ENCODE results near the gene CFAP58.

The CFAP58 gene

DNA sequence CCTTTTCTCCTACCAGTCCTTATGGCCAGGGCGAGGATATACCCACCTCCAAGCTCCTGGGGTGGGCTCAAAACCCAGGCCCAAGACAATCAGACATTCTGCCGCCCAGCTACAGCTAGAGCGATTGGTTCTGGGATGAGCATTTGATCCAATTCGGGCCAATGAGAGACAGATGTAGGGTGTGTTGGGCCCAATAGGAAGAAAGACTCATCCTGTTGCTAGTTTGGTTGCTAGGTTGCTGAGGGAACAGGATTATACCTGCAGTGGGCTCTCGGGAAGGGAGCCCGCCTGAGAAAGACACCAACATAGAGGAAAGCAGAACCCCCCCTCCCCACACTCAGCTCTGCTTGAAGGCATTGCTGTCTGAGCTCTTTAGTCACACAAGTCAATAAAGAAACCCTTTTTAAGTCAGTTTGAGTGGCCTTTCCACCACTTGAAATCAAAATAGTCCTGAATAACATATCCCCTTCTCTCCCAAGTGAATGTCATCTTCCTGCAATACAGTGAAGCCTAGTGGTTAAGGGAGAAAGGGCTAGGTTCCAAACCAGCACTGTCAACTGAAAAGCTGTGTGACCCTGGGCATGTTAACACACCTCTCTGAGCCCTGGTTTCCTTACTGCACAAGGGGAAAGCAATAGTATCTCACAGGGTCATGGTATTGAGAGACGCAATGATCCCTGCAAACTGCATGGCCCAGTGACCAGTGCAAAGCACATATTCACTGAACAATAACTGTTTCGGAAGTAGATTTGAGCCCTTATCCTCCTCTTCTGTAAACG lies 37.1 kb upstream of the CFAP58 start:
- TF ChIP-seq, protein P1, sequence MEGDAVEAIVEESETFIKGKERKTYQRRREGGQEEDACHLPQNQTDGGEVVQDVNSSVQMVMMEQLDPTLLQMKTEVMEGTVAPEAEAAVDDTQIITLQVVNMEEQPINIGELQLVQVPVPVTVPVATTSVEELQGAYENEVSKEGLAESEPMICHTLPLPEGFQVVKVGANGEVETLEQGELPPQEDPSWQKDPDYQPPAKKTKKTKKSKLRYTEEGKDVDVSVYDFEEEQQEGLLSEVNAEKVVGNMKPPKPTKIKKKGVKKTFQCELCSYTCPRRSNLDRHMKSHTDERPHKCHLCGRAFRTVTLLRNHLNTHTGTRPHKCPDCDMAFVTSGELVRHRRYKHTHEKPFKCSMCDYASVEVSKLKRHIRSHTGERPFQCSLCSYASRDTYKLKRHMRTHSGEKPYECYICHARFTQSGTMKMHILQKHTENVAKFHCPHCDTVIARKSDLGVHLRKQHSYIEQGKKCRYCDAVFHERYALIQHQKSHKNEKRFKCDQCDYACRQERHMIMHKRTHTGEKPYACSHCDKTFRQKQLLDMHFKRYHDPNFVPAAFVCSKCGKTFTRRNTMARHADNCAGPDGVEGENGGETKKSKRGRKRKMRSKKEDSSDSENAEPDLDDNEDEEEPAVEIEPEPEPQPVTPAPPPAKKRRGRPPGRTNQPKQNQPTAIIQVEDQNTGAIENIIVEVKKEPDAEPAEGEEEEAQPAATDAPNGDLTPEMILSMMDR (IDR thresholded peaks at IDR 0.05; ENCODE audit: low read depth, low read length) = no peak
- Histone ChIP-seq H3K27me3 (ENCODE audit: insufficient read depth, low read depth, severe bottlenecking) (no peaks in the 10 kb centered on the region), H3K9me3 (ENCODE audit: severe bottlenecking) (no peaks in the 10 kb centered on the region), H3K4me3 (ENCODE audit: low read depth, low read length) (no peak overlapping the region), H3K27ac (no peak overlapping the region), H3K36me3 (peaks cover 21% of the 10 kb centered on the region)
- DNase-seq = no peak

DNA sequence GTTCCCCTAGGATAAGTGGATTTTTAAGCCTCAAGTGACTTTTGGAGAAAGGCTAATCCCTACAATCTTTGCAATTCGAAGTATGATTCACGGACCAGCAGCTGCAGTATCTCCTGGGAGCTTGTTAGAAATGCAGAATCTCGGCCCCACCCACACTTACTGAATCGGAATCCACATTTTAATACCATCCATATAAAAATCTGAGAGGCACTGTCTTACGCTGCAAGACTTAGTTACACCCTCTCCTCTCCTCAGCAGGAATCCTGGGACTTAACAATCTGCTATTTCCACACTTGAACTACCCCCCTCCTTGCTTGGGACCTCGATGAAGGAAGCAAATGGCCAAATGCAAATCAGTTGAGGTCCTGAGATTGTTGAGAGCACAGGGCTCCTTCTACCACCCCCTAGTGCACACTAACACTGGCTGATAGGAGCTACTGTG lies 36.3 kb upstream of the CFAP58 start:
- H3K27ac ChIP-seq = no peak overlapping the region
- TF ChIP-seq, protein P1 (IDR thresholded peaks at IDR 0.05; ENCODE audit: low read depth, low read length) = 0 out of 2 replicates have a peak, but pooled peaks have one; percentile 3
- H3K9me3 ChIP-seq (ENCODE audit: severe bottlenecking) = no peaks in the 10 kb centered on the region
- no peak for DNase-seq
- H3K36me3 ChIP-seq = peaks cover 21% of the 10 kb centered on the region
- no peaks in the 10 kb centered on the region for H3K27me3 ChIP-seq (ENCODE audit: insufficient read depth, low read depth, severe bottlenecking)
- no peak overlapping the region for H3K4me3 ChIP-seq (ENCODE audit: low read depth, low read length)

DNA sequence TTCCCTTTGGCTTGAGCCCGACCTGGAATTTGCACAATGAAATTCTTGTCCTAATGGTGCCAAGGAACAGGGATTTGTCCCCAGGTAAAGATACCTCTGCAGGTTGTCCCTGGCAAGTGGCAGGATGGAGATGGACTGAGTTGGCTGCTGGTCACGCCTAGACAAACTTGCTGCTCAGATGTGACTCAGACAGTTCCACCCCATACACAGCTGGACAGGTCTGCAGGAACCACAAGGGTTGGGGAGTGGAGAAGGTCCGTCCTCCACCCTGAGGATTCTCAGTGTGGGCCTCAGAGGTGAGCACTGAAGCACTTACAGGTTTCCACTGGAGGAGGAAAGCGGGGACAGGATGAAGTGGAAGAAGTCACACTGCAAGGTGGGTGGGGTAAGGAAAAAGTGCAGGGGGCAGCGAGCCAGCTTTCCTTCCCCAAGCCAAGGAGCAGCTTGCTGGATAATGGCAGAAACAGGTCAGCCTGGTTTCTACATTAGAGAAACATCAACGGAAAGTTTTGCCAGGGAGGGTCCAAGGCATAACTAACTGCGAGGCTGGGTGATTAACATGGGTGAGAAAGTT lies 35.8 kb upstream of the CFAP58 start:
- H3K36me3 ChIP-seq = peaks cover 19% of the 10 kb centered on the region

DNA sequence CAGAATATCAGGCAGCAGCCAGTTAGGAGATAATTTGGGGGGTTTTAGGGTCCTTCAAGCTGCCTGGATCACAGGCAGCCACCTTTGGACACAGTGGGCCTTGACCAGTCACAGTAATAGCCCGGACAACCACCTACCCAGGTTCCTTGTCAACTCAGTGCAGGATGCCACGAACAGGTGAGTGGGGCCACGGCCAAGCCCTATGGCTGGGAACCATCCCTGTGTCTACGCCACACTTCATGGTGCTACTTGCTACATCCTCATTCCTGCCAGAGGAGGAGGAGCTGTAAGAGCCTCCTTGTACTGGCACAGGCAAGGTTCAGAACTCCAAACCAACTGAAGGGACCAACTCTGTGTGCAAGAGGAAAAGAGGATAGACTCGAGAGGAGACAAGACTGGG lies 35.3 kb upstream of the CFAP58 start:
- no peak for DNase-seq
- H3K27me3 ChIP-seq (ENCODE audit: insufficient read depth, low read depth, severe bottlenecking) = no peaks in the 10 kb centered on the region
- no peak overlapping the region for H3K27ac ChIP-seq
- TF ChIP-seq, protein P1 (IDR thresholded peaks at IDR 0.05; ENCODE audit: low read depth, low read length) = no peak
- H3K4me3 ChIP-seq (ENCODE audit: low read depth, low read length) = no peak overlapping the region
- H3K9me3 ChIP-seq (ENCODE audit: severe bottlenecking) = no peaks in the 10 kb centered on the region
- peaks cover 17% of the 10 kb centered on the region for H3K36me3 ChIP-seq

More for the DNA sequence above, 35.8 kb upstream of the CFAP58 start:
- Histone ChIP-seq H3K27ac (no peak overlapping the region), H3K4me3 (ENCODE audit: low read depth, low read length) (no peak overlapping the region), H3K9me3 (ENCODE audit: severe bottlenecking) (no peaks in the 10 kb centered on the region), H3K27me3 (ENCODE audit: insufficient read depth, low read depth, severe bottlenecking) (no peaks in the 10 kb centered on the region)
- DNase-seq = no peak
- TF ChIP-seq, protein P1 (IDR thresholded peaks at IDR 0.05; ENCODE audit: low read depth, low read length) = no peak

DNA sequence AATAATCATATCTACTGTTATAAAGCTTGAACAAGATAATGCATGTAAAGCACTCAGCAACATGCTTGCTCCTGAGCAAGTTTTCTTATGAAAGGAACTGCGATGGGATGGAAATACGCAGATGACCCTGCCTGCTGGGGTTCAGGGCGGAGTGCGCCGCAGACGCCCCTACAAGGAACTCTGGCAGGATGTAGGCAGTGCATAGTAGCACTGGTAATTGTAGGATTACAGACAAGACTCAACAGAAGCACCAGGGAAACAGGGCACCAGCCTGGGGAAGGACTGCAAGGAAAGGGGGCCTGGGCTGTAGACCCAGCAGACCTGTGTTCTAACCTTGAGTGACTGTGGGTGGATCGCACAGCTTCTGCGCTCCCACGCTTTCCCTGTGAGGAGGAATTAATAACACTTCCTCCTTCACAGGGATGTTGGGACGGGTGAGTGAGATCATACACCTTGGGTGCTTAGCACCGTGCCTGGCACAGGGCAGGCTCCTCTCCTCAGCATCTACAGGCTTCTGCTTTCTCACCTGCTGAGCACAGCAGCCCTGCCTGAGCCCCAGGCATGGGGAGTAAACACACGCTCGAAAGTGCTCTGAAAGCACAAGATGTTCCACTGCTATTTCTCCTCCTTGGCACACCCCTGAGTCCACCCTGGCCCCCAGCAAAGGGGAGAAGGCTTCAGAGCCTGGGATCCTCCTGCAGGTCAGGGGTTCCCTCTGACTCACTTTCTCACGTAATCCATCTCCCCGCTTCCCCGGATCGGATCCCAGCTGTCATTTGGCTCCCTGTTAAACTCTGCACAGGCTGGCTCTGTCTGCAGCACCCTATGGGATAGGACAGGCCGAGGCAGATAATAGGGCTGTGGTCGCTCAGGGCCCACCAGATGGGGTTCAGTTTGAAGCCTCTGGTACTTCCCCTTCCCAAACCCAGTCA lies 34.6 kb upstream of the CFAP58 start:
- no peak overlapping the region for H3K27ac ChIP-seq
- H3K27me3 ChIP-seq (ENCODE audit: insufficient read depth, low read depth, severe bottlenecking) = no peaks in the 10 kb centered on the region
- TF ChIP-seq, protein P1 (IDR thresholded peaks at IDR 0.05; ENCODE audit: low read depth, low read length) = no peak
- no peak for DNase-seq
- no peaks in the 10 kb centered on the region for H3K9me3 ChIP-seq (ENCODE audit: severe bottlenecking)
- peaks cover 11% of the 10 kb centered on the region for H3K36me3 ChIP-seq
- no peak overlapping the region for H3K4me3 ChIP-seq (ENCODE audit: low read depth, low read length)
